ENCODE data around the gene TMEM213. TPM values are rescaled to one million over a fixed set of nuclear protein-coding genes. Genes with fewer than 3 reads are reported as not detected.

The TMEM213 gene
- total RNA-seq, 2 donors from 2014 or later, result 0.39 TPM; not detected in 1

- H3K9me3 Mint-ChIP-seq, result peaks cover 7 to 8% of the 10 kb centered on the region in 2 donors
- no peak overlapping the region for H3K4me3 Mint-ChIP-seq
- no peak overlapping the region for H3K27ac Mint-ChIP-seq
- ATAC-seq (replicated peaks in 1 of 2), result no peak
- no peak for DNase-seq
- H3K4me1 Mint-ChIP-seq (ENCODE audit: low read depth), result peaks cover 11% of the 10 kb centered on the region
- peaks cover 18% of the 10 kb centered on the region for H3K27me3 Mint-ChIP-seq (ENCODE audit: low read depth)
- H3K36me3 Mint-ChIP-seq (ENCODE audit: insufficient read depth in 2 of 2), result peaks cover 3 to 4% of the 10 kb centered on the region in 2 donors
Measured at GRCh38 chr7:138857728-138858127, 59.9 kb downstream of the TMEM213 start.

- DNase-seq (no peak), ATAC-seq (replicated peaks in 1 of 2) (no peak)
- peaks cover 3 to 6% of the 10 kb centered on the region in 2 donors for H3K36me3 Mint-ChIP-seq (ENCODE audit: insufficient read depth in 2 of 2)
- no peak overlapping the region for H3K27ac Mint-ChIP-seq
- no peak overlapping the region for H3K4me3 Mint-ChIP-seq
- H3K9me3 Mint-ChIP-seq, result peaks cover 7 to 8% of the 10 kb centered on the region in 2 donors
- peaks cover 20% of the 10 kb centered on the region for H3K4me1 Mint-ChIP-seq (ENCODE audit: low read depth)
- H3K27me3 Mint-ChIP-seq (ENCODE audit: low read depth), result peaks cover 6% of the 10 kb centered on the region
Measured at GRCh38 chr7:138861051-138861450, 63.3 kb downstream of the TMEM213 start.

GRCh38 chr7:138863931-138864330 is 66.1 kb downstream of the TMEM213 start:
- Mint-ChIP-seq H3K9me3 (peaks cover 0 to 1% of the 10 kb centered on the region in 2 donors), H3K27ac (no peak overlapping the region), H3K36me3 (ENCODE audit: insufficient read depth in 2 of 2) (peaks cover 0 to 2% of the 10 kb centered on the region in 2 donors), H3K27me3 (ENCODE audit: low read depth) (no peaks in the 10 kb centered on the region), H3K4me3 (no peak overlapping the region), H3K4me1 (ENCODE audit: low read depth) (peaks cover 22% of the 10 kb centered on the region)
- no peak for DNase-seq
- ATAC-seq (replicated peaks in 1 of 2), result no peak

- Mint-ChIP-seq H3K4me1 (ENCODE audit: low read depth) (peaks cover 22% of the 10 kb centered on the region), H3K4me3 (peak overlapping the region in 1 of 2 donors; percentile 20), H3K9me3 (no peaks in the 10 kb centered on the region), H3K27me3 (ENCODE audit: low read depth) (no peaks in the 10 kb centered on the region), H3K27ac (peak overlapping the region; percentile 87), H3K36me3 (ENCODE audit: insufficient read depth in 2 of 2) (peaks cover 0 to 2% of the 10 kb centered on the region in 2 donors)
- DNase-seq (no peak), ATAC-seq (replicated peaks in 1 of 2) (peak; percentile 74 to 83)
Measured at GRCh38 chr7:138864667-138865066, 66.9 kb downstream of the TMEM213 start.

GRCh38 chr7:138865843-138866242 is 68.0 kb downstream of the TMEM213 start:
- Mint-ChIP-seq H3K4me1 (ENCODE audit: low read depth) (peaks cover 22% of the 10 kb centered on the region), H3K9me3 (no peaks in the 10 kb centered on the region), H3K27ac (peak overlapping the region; percentile 7), H3K4me3 (no peak overlapping the region), H3K36me3 (ENCODE audit: insufficient read depth in 2 of 2) (peaks cover 0 to 2% of the 10 kb centered on the region in 2 donors), H3K27me3 (ENCODE audit: low read depth) (no peaks in the 10 kb centered on the region)
- ATAC-seq (replicated peaks in 1 of 2) (peak; percentile 85 to 87), DNase-seq (peak; percentile 54 to 70)

GRCh38 chr7:138866353-138866752 is 68.6 kb downstream of the TMEM213 start:
- DNase-seq (no peak), ATAC-seq (replicated peaks in 1 of 2) (no peak)
- H3K4me3 Mint-ChIP-seq, result no peak overlapping the region
- H3K9me3 Mint-ChIP-seq, result no peaks in the 10 kb centered on the region
- H3K4me1 Mint-ChIP-seq (ENCODE audit: low read depth), result peaks cover 22% of the 10 kb centered on the region
- no peak overlapping the region for H3K27ac Mint-ChIP-seq
- no peaks in the 10 kb centered on the region for H3K27me3 Mint-ChIP-seq (ENCODE audit: low read depth)
- peaks cover 0 to 2% of the 10 kb centered on the region in 2 donors for H3K36me3 Mint-ChIP-seq (ENCODE audit: insufficient read depth in 2 of 2)

- H3K9me3 Mint-ChIP-seq, result no peaks in the 10 kb centered on the region
Measured at GRCh38 chr7:138867744-138868143, 70.0 kb downstream of the TMEM213 start.

GRCh38 chr7:138868711-138869110 is 70.9 kb downstream of the TMEM213 start:
- Mint-ChIP-seq H3K4me1 (ENCODE audit: low read depth) (peaks cover 22% of the 10 kb centered on the region), H3K9me3 (no peaks in the 10 kb centered on the region), H3K27me3 (ENCODE audit: low read depth) (no peaks in the 10 kb centered on the region), H3K36me3 (ENCODE audit: insufficient read depth in 2 of 2) (peaks cover 0 to 2% of the 10 kb centered on the region in 2 donors), H3K4me3 (no peak overlapping the region), H3K27ac (no peak overlapping the region)
- DNase-seq (no peak), ATAC-seq (replicated peaks in 1 of 2) (no peak)

More at GRCh38 chr7:138867744-138868143, 70.0 kb downstream of the TMEM213 start:
- DNase-seq (no peak), ATAC-seq (replicated peaks in 1 of 2) (no peak)
- Mint-ChIP-seq H3K27ac (no peak overlapping the region), H3K27me3 (ENCODE audit: low read depth) (no peaks in the 10 kb centered on the region), H3K36me3 (ENCODE audit: insufficient read depth in 2 of 2) (peaks cover 0 to 2% of the 10 kb centered on the region in 2 donors), H3K4me3 (no peak overlapping the region), H3K4me1 (ENCODE audit: low read depth) (peaks cover 22% of the 10 kb centered on the region)

- Mint-ChIP-seq H3K4me1 (ENCODE audit: low read depth) (peaks cover 21% of the 10 kb centered on the region), H3K36me3 (ENCODE audit: insufficient read depth in 2 of 2) (peaks cover 0 to under 1% of the 10 kb centered on the region in 2 donors), H3K27ac (no peak overlapping the region), H3K4me3 (no peak overlapping the region), H3K27me3 (ENCODE audit: low read depth) (no peaks in the 10 kb centered on the region), H3K9me3 (no peaks in the 10 kb centered on the region)
- DNase-seq (no peak), ATAC-seq (replicated peaks in 1 of 2) (no peak)
Measured at GRCh38 chr7:138869353-138869752, 71.6 kb downstream of the TMEM213 start.

GRCh38 chr7:138871065-138871813 is 73.4 kb downstream of the TMEM213 start:
- no peak for DNase-seq
- ATAC-seq (replicated peaks in 1 of 2), result no peak
- Mint-ChIP-seq H3K4me3 (no peak overlapping the region), H3K4me1 (ENCODE audit: low read depth) (peaks cover 21% of the 10 kb centered on the region), H3K36me3 (ENCODE audit: insufficient read depth in 2 of 2) (no peaks in the 10 kb centered on the region), H3K27me3 (ENCODE audit: low read depth) (no peaks in the 10 kb centered on the region), H3K9me3 (no peaks in the 10 kb centered on the region), H3K27ac (no peak overlapping the region)

GRCh38 chr7:138871814-138872090 is 74.0 kb downstream of the TMEM213 start:
- DNase-seq, result no peak
- no peak overlapping the region for H3K4me3 Mint-ChIP-seq
- H3K27me3 Mint-ChIP-seq (ENCODE audit: low read depth), result no peaks in the 10 kb centered on the region
- H3K9me3 Mint-ChIP-seq, result no peaks in the 10 kb centered on the region
- no peaks in the 10 kb centered on the region for H3K36me3 Mint-ChIP-seq (ENCODE audit: insufficient read depth in 2 of 2)
- H3K27ac Mint-ChIP-seq, result no peak overlapping the region
- no peak for ATAC-seq (replicated peaks in 1 of 2)
- peaks cover 26% of the 10 kb centered on the region for H3K4me1 Mint-ChIP-seq (ENCODE audit: low read depth)

GRCh38 chr7:138872576-138872975 is 74.8 kb downstream of the TMEM213 start:
- no peak overlapping the region for H3K27ac Mint-ChIP-seq
- no peaks in the 10 kb centered on the region for H3K9me3 Mint-ChIP-seq
- peaks cover 31% of the 10 kb centered on the region for H3K4me1 Mint-ChIP-seq (ENCODE audit: low read depth)
- H3K36me3 Mint-ChIP-seq (ENCODE audit: insufficient read depth in 2 of 2), result no peaks in the 10 kb centered on the region
- H3K4me3 Mint-ChIP-seq, result no peak overlapping the region
- no peaks in the 10 kb centered on the region for H3K27me3 Mint-ChIP-seq (ENCODE audit: low read depth)
- ATAC-seq (replicated peaks in 1 of 2) (no peak), DNase-seq (no peak)

- peaks cover 36% of the 10 kb centered on the region for H3K4me1 Mint-ChIP-seq (ENCODE audit: low read depth)
- H3K4me3 Mint-ChIP-seq, result no peak overlapping the region
- no peak overlapping the region for H3K27ac Mint-ChIP-seq
- no peaks in the 10 kb centered on the region for H3K36me3 Mint-ChIP-seq (ENCODE audit: insufficient read depth in 2 of 2)
- H3K27me3 Mint-ChIP-seq (ENCODE audit: low read depth), result no peaks in the 10 kb centered on the region
- ATAC-seq (replicated peaks in 1 of 2) (no peak), DNase-seq (no peak)
- H3K9me3 Mint-ChIP-seq, result no peaks in the 10 kb centered on the region
Measured at GRCh38 chr7:138873220-138873892, 75.6 kb downstream of the TMEM213 start.

All from activated T-cell treated with anti-CD3 and anti-CD28 coated beads, Interleukin-2, amount 50 U/mL, for 72 hours (primary cell).